Measurements from ENCODE around the gene PARD3. TPM values are rescaled to one million over a fixed set of nuclear protein-coding genes. Genes with fewer than 3 reads are reported as not detected.
"Not testable (repeated sequence)": the region's sequence is repeated elsewhere in the genome, so short reads cannot be mapped to it uniquely, and the experiment has no call there.

Gene PARD3
- total and polyA plus RNA-seq, 3 donors from 2014 or later, result 31.8 to 59.5 (median 49.5) TPM

DNA sequence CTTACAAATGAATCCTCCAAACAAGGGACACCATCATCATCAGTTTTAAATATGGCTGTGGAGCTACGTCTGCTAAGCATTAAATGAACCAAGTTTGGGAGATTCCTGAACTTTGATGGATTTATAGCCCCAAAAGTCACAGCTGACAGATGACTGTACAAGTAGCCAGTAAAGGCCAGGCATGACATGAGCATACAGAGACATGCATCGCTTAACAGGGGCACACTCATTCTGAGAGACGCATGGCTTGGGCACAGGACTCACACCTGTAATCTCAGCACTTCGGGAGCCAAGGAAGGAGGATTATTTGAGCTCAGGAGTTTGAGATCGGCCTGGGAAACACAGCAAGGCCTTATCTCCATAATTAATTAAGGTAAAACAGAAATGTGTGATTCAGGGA lies 166.2 kb downstream of the PARD3 start:
- no peak overlapping the region for H3K4me3 ChIP-seq
- DNase-seq, result no peak
- H3K27ac ChIP-seq, result no peak overlapping the region
- no peaks in the 10 kb centered on the region for H3K4me1 ChIP-seq
- intact Hi-C loops (cut with DNase I; ENCODE audit: low total_unique reads), result no loop called here
- no peaks in the 10 kb centered on the region for H3K27me3 ChIP-seq
- H3K9me3 ChIP-seq, result no peaks in the 10 kb centered on the region
- H3K36me3 ChIP-seq (ENCODE audit: low read depth, missing control alignments), result no peaks in the 10 kb centered on the region
- no peak for TF ChIP-seq POLR2A (IDR thresholded peaks at IDR 0.05)
- TF ChIP-seq, protein P1, sequence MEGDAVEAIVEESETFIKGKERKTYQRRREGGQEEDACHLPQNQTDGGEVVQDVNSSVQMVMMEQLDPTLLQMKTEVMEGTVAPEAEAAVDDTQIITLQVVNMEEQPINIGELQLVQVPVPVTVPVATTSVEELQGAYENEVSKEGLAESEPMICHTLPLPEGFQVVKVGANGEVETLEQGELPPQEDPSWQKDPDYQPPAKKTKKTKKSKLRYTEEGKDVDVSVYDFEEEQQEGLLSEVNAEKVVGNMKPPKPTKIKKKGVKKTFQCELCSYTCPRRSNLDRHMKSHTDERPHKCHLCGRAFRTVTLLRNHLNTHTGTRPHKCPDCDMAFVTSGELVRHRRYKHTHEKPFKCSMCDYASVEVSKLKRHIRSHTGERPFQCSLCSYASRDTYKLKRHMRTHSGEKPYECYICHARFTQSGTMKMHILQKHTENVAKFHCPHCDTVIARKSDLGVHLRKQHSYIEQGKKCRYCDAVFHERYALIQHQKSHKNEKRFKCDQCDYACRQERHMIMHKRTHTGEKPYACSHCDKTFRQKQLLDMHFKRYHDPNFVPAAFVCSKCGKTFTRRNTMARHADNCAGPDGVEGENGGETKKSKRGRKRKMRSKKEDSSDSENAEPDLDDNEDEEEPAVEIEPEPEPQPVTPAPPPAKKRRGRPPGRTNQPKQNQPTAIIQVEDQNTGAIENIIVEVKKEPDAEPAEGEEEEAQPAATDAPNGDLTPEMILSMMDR (IDR thresholded peaks at IDR 0.05), result no peak
- 88 to 93% methylated on average over 5 of the region's 5 CpGs for WGBS, 2 donors

DNA sequence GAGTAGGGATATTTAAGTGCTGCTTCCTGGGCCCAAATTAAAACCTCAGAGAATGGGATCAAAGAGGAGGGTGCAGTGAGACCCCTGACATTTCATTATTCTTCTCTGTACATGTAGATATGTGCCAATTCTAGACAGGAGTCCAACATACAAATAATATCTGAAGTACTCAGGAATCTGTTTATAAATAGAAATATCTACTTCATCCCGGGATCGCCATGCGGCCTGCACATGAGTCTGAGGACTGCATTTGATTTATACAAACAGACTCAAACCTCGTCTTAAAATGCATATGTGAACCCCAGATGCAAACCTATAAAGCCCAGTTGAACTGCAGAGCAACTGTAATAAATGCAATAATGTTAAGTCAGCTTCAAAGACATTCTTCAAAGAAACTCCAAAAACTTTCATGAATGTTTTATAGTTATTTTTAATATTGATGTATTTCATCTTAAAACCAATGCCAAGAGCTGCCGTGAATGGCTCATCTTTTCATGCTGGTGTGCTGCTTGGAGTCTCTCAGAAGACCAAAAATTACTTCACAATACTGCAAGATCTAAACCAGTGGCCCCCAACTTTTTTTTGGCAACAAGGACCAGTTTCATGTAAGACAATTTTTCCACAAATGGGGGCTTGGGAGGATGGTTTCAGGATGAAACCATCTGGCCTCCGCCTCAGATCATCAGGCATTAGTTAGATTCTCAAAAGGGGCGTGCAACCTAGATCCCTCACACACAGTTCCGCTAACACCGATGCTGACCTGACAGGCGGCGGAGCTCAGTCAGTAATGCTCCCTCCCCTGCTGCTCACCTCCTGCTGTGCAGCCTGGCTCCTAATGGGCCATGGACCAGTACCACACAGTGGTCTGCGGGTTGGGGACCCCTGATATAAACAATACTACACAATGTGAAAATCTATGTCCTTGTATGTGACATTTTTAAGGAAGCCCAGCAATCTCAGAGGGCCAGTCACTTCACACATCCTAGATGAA lies 166.9 kb downstream of the PARD3 start:
- intact Hi-C loops (cut with DNase I; ENCODE audit: low total_unique reads), result no loop called here
- Histone ChIP-seq H3K4me3 (no peak overlapping the region), H3K4me1 (no peaks in the 10 kb centered on the region), H3K9me3 (no peaks in the 10 kb centered on the region), H3K27me3 (no peaks in the 10 kb centered on the region), H3K27ac (no peak overlapping the region), H3K36me3 (ENCODE audit: low read depth, missing control alignments) (no peaks in the 10 kb centered on the region)
- 87 to 89% methylated on average over 10 to 12 of the region's 12 CpGs for WGBS, 2 donors
- no peak for TF ChIP-seq POLR2A (IDR thresholded peaks at IDR 0.05)
- TF ChIP-seq, protein P1 (IDR thresholded peaks at IDR 0.05), result no peak
- no peak for DNase-seq

DNA sequence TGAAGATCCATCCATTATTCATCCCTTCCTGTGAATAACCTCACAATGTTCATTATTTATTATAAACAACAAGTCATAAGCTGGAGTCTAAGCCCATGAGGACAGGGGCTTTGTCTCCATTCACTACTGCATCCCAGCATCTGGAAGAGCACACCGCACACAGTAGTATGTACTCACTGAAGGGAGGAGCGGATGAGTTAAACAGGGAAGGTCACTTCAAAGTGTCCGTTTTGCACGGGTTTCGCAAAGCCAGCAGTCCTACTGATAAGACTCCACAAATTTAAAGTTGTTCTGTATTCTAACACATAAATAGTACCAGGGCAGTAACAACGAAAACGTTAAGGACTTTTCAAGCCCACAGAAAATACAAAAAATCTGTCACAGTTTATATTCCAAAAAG lies 167.9 kb downstream of the PARD3 start:
- no peaks in the 10 kb centered on the region for H3K9me3 ChIP-seq
- WGBS, 2 donors, result 49 to 57% methylated on average over 7 of the region's 7 CpGs
- no peaks in the 10 kb centered on the region for H3K27me3 ChIP-seq
- intact Hi-C loops (cut with DNase I; ENCODE audit: low total_unique reads), result no loop called here
- H3K36me3 ChIP-seq (ENCODE audit: low read depth, missing control alignments), result no peaks in the 10 kb centered on the region
- H3K27ac ChIP-seq, result no peak overlapping the region
- H3K4me1 ChIP-seq, result no peaks in the 10 kb centered on the region
- no peak overlapping the region for H3K4me3 ChIP-seq
- TF ChIP-seq, protein P1 (IDR thresholded peaks at IDR 0.05), result no peak
- no peak for TF ChIP-seq POLR2A (IDR thresholded peaks at IDR 0.05)
- DNase-seq, result no peak

DNA sequence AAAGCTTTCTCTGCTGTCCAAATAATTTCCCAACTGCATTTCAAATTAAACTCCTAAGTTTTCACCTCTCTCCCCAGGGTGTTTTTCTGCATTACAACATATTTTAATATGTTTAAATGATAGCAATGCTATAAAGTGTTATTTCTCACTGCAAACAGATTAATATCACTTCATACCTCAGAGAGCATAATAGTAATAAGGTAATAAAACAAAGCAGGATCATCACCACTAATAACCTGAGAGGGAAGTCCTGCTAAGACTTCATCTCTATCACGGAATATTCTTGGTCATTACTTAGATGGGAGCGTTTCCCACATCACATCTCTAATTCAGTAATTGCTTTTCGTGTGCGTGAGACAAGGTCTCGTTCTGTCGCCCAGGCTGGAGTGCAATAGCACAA lies 168.8 kb downstream of the PARD3 start:
- TF ChIP-seq POLR2A (IDR thresholded peaks at IDR 0.05), result no peak
- TF ChIP-seq, protein P1 (IDR thresholded peaks at IDR 0.05), result no peak
- H3K27me3 ChIP-seq, result no peaks in the 10 kb centered on the region
- 95 to 96% methylated on average over 6 of the region's 6 CpGs for WGBS, 2 donors
- H3K9me3 ChIP-seq, result no peaks in the 10 kb centered on the region
- no peaks in the 10 kb centered on the region for H3K4me1 ChIP-seq
- no peak for DNase-seq
- no peaks in the 10 kb centered on the region for H3K36me3 ChIP-seq (ENCODE audit: low read depth, missing control alignments)
- intact Hi-C loops (cut with DNase I; ENCODE audit: low total_unique reads), result no loop called here
- H3K4me3 ChIP-seq, result no peak overlapping the region
- H3K27ac ChIP-seq, result no peak overlapping the region

DNA sequence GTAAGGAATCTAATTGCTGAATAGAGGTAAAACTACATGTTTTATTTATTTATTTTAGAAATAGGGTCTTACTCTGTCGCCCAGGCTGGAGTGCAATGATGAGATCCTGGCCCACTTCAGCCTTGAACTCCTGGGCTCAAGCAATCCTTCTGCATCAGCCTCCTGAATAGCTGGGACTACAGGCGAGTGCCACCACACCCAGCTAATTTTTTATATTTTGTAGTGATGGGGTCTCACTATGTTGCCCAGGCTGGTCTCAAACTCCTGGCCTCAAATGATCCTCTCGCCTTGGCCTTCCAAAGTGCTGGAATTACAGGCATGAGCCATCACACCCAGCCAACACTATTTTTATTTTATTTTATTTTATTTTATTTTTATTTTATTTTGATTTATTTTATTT lies 170.3 kb downstream of the PARD3 start:
- WGBS, 2 donors, result 93 to 94% methylated on average over 3 of the region's 3 CpGs
- H3K27me3 ChIP-seq; H3K4me3 ChIP-seq; H3K9me3 ChIP-seq; DNase-seq; H3K4me1 ChIP-seq; H3K27ac ChIP-seq; H3K36me3 ChIP-seq (ENCODE audit: low read depth, missing control alignments); intact Hi-C loops (cut with DNase I; ENCODE audit: low total_unique reads): not testable (repeated sequence)
